Caco-2 (cell line): ENCODE results near the gene HDAC9. TPM values are rescaled to one million over a fixed set of nuclear protein-coding genes. Genes with fewer than 3 reads are reported as not detected.

Source experiments
- BruUV-seq: library from RNA; stranded (reverse); fragments of 400-500 nt; replicated peaks from 2 replicates; lab custom pipeline; 2021; lab: Mats Ljungman, UMichigan
- CTCF ChIA-PET: fragments of 300-600 bp; sonication (Branson Sonifier 250); formaldehyde crosslinking; loops from one replicate; lab custom pipeline; 2022; ENCODE audit warnings: antibody characterized with exemption; lab: Charles Lee
- POLR2A ChIA-PET: fragments of 300-600 bp; sonication (Branson Sonifier 250); formaldehyde crosslinking; loops from one replicate; lab custom pipeline; 2022; ENCODE audit warnings: antibody characterized with exemption; lab: Charles Lee
- DNase-seq, 2 experiments: peaks; one replicate each; pipeline versions ENCODE4 v3.0.0 to v3.0.0-alpha.2; 2020 to 2022
- H3K27me3 ChIP-seq: replicated peaks from 2 replicates; pipeline ENCODE4 v1.6.0; 2011; ENCODE audit warnings: low read length; ENCODE audit not compliant: control insufficient read depth, insufficient read depth
- H3K36me3 ChIP-seq: 2 replicates; pipeline ENCODE4 v1.5.1; 2011; ENCODE audit warnings: low read length; ENCODE audit not compliant: control insufficient read depth, insufficient read depth
- H3K4me1 ChIP-seq: fragments of 250-450 bp; sonication (Bioruptor Pico); 2 replicates; pipeline ENCODE4 v1.5.1; 2020; ENCODE audit warnings: mild to moderate bottlenecking
- H3K4me3 ChIP-seq: 2 replicates; pipeline ENCODE4 v1.5.1; 2011; ENCODE audit warnings: low read depth, mild to moderate bottlenecking, control low read depth, low read length
- H3K9me3 ChIP-seq: fragments of 250-450 bp; sonication (Bioruptor Pico); 2 replicates; pipeline ENCODE4 v1.5.1; 2020; ENCODE audit warnings: mild to moderate bottlenecking, moderate library complexity
- H3K27ac Mint-ChIP-seq: one replicate; pipeline ENCODE4 v1.8.0; 2022; ENCODE audit warnings: mixed read lengths; ENCODE audit not compliant: unreplicated experiment
- H3K27me3 Mint-ChIP-seq: one replicate; pipeline ENCODE4 v1.8.0; 2022; ENCODE audit warnings: mixed read lengths; ENCODE audit not compliant: insufficient read depth, unreplicated experiment
- H3K36me3 Mint-ChIP-seq: one replicate; pipeline ENCODE4 v1.8.0; 2022; ENCODE audit warnings: mild to moderate bottlenecking, mixed read lengths; ENCODE audit not compliant: insufficient read depth, unreplicated experiment
- H3K4me1 Mint-ChIP-seq: one replicate; pipeline ENCODE4 v1.8.0; 2022; ENCODE audit warnings: low read depth, mixed read lengths; ENCODE audit not compliant: unreplicated experiment
- H3K4me3 Mint-ChIP-seq: one replicate; pipeline ENCODE4 v1.8.0; 2022; ENCODE audit warnings: mild to moderate bottlenecking, moderate library complexity, mixed read lengths; ENCODE audit not compliant: unreplicated experiment
- H3K9me3 Mint-ChIP-seq: one replicate; pipeline ENCODE4 v1.8.0; 2022; ENCODE audit warnings: mixed read lengths; ENCODE audit not compliant: unreplicated experiment
- CTCF ChIP-seq, 2 experiments: fragments of 200-600 bp in 1 of 2; IDR thresholded peaks; 1 replicate in 1 of 2; 2 replicates in 1 of 2; pipeline versions ENCODE4 v1.5.1 to v1.8.0; 2011 to 2022; ENCODE audit warnings: antibody characterized with exemption in 1 of 2, control low read depth in 1 of 2, inconsistent platforms in 1 of 2, low read depth in 1 of 2, low read length in 1 of 2, mild to moderate bottlenecking in 1 of 2, moderate library complexity in 1 of 2; ENCODE audit not compliant: insufficient read depth in 1 of 2, severe bottlenecking in 1 of 2, unreplicated experiment in 1 of 2
- intact Hi-C: fragments of 100-400 bp; cut with micrococcal nuclease; formaldehyde crosslinking; loops from one replicate; pipeline ENCODE4 v1.10.0; 2022; ENCODE audit not compliant: unreplicated experiment
- total RNA-seq: library from RNA; stranded (reverse); gene quantifications from 2 replicates; pipeline ENCODE4 v1.2.3, GENCODE V29; 2022

The HDAC9 gene
- total RNA-seq, 1 experiment from 2014 or later: 0.27 TPM

- H3K9me3 Mint-ChIP-seq: no peaks in the 10 kb centered on the region
- no peaks in the 10 kb centered on the region for H3K4me1 ChIP-seq
- H3K27me3 Mint-ChIP-seq: peaks cover 6% of the 10 kb centered on the region
- no peaks in the 10 kb centered on the region for H3K36me3 Mint-ChIP-seq
- no peak for TF ChIP-seq CTCF (IDR thresholded peaks at IDR 0.05; ENCODE audit: insufficient read depth in 1 of 2, low read depth in 1 of 2, low read length in 1 of 2, severe bottlenecking in 1 of 2, unreplicated experiment in 1 of 2)
- H3K4me3 Mint-ChIP-seq: no peak overlapping the region
- DNase-seq: no peak
- no peaks in the 10 kb centered on the region; the same call in 1 of the 2 replicates for H3K27me3 ChIP-seq
- no peaks in the 10 kb centered on the region for H3K36me3 ChIP-seq
- H3K4me3 ChIP-seq: no peak overlapping the region
- no peak overlapping the region for H3K27ac Mint-ChIP-seq
- no peaks in the 10 kb centered on the region for H3K9me3 ChIP-seq
- ChIA-PET CTCF (no interaction called here), POLR2A (no interaction called here)
- H3K4me1 Mint-ChIP-seq: no peaks in the 10 kb centered on the region
- intact Hi-C loops: no loop called here
- no TSS peak for BruUV-seq
Observed at GRCh38 chr7:18866359-18867036, 370.9 kb downstream of the HDAC9 start.

DNA sequence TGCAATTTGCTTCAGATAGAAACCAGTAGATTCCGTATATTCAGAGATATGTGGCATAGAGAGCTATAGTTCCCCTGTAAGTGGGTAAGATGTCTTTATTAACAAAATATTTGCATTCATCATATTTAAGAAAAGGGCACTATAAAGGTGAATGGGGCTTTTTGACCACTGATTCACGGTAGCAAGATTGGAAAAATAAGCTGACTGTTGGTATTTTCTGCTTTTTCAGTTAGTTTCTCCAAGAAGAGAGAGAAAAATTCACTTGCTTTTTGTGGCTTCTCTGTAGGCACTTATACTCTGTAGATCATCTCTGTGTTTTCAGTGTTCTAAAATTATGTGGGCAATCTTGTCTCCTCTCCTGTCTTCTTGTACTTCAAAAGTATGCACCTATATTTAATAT is 376.8 kb downstream of the HDAC9 start:
- intact Hi-C loops: no loop called here
- H3K9me3 ChIP-seq: no peaks in the 10 kb centered on the region
- Mint-ChIP-seq H3K4me3 (no peak overlapping the region), H3K27me3 (peaks cover 2% of the 10 kb centered on the region), H3K4me1 (no peaks in the 10 kb centered on the region), H3K36me3 (no peaks in the 10 kb centered on the region), H3K27ac (no peak overlapping the region), H3K9me3 (no peaks in the 10 kb centered on the region)
- TF ChIP-seq CTCF (IDR thresholded peaks at IDR 0.05; ENCODE audit: insufficient read depth in 1 of 2, low read depth in 1 of 2, low read length in 1 of 2, severe bottlenecking in 1 of 2, unreplicated experiment in 1 of 2): no peak
- no TSS peak for BruUV-seq
- H3K36me3 ChIP-seq: no peaks in the 10 kb centered on the region
- DNase-seq: no peak
- no peak overlapping the region for H3K4me3 ChIP-seq
- H3K4me1 ChIP-seq: no peaks in the 10 kb centered on the region
- ChIA-PET CTCF (no interaction called here), POLR2A (no interaction called here)
- no peaks in the 10 kb centered on the region for H3K27me3 ChIP-seq

DNA sequence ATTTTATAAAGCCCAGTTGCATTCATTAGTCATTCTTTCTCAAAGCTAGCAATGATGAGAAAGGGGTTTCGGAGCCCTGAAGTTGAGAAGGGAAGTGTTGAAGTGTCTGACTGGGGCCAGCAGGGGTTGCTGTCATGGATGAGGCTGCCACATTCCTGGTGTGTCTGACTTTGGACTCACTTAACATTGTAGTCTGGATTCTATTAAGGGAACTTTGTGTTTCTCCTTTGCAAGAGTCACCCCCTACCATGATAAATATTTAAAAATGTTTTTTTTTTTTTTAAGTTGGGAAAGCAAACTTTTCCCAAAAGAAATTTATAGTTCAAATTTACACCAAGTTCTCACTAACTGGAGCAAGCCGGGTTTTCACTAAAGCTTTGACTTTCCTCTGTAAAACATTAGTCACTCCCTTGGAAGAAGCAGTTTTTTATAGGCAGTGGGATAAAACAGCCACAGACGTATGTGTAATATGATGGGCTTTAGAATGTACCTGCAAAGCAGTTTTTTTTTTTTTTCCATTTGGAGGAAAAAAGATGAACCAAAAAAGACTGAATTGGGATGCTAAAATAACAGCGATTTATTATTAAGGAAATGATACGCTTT is 378.3 kb downstream of the HDAC9 start:
- peak in 1 of 2 experiments; percentile 12 for DNase-seq
- intact Hi-C loops: no loop called here
- no peak overlapping the region for H3K4me3 ChIP-seq
- H3K4me1 ChIP-seq: no peaks in the 10 kb centered on the region
- BruUV-seq: no TSS peak
- no peaks in the 10 kb centered on the region for H3K27me3 ChIP-seq
- Mint-ChIP-seq H3K36me3 (no peaks in the 10 kb centered on the region), H3K27ac (no peak overlapping the region), H3K4me3 (no peak overlapping the region), H3K4me1 (no peaks in the 10 kb centered on the region), H3K27me3 (peaks cover 2% of the 10 kb centered on the region), H3K9me3 (no peaks in the 10 kb centered on the region)
- POLR2A ChIA-PET: no interaction called here
- H3K9me3 ChIP-seq: no peaks in the 10 kb centered on the region
- peak; percentile 17 to 53 for TF ChIP-seq CTCF (IDR thresholded peaks at IDR 0.05; ENCODE audit: insufficient read depth in 1 of 2, low read depth in 1 of 2, low read length in 1 of 2, severe bottlenecking in 1 of 2, unreplicated experiment in 1 of 2)
- CTCF ChIA-PET: no interaction called here
- no peaks in the 10 kb centered on the region for H3K36me3 ChIP-seq
